ENCODE measurements around the gene TLK2.

GRCh38 chr17:62649570-62649969 is 170.9 kb downstream of the TLK2 start:
- TF ChIP-seq, protein P1, sequence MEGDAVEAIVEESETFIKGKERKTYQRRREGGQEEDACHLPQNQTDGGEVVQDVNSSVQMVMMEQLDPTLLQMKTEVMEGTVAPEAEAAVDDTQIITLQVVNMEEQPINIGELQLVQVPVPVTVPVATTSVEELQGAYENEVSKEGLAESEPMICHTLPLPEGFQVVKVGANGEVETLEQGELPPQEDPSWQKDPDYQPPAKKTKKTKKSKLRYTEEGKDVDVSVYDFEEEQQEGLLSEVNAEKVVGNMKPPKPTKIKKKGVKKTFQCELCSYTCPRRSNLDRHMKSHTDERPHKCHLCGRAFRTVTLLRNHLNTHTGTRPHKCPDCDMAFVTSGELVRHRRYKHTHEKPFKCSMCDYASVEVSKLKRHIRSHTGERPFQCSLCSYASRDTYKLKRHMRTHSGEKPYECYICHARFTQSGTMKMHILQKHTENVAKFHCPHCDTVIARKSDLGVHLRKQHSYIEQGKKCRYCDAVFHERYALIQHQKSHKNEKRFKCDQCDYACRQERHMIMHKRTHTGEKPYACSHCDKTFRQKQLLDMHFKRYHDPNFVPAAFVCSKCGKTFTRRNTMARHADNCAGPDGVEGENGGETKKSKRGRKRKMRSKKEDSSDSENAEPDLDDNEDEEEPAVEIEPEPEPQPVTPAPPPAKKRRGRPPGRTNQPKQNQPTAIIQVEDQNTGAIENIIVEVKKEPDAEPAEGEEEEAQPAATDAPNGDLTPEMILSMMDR (conservative IDR thresholded peaks at IDR 0.05; ENCODE audit: low read depth, low read length): no peak
- no peak for TF ChIP-seq EZH2 (IDR thresholded peaks at IDR 0.05; ENCODE audit: borderline replicate concordance, low read depth, low read length, poor library complexity, severe bottlenecking)

Measured in A673 (cell line).